ENCODE measurements around the gene RNF39.

GRCh38 chr6:30097902-30098768, 22.6 kb upstream of the RNF39 start:
- TF ChIP-seq, protein P1, sequence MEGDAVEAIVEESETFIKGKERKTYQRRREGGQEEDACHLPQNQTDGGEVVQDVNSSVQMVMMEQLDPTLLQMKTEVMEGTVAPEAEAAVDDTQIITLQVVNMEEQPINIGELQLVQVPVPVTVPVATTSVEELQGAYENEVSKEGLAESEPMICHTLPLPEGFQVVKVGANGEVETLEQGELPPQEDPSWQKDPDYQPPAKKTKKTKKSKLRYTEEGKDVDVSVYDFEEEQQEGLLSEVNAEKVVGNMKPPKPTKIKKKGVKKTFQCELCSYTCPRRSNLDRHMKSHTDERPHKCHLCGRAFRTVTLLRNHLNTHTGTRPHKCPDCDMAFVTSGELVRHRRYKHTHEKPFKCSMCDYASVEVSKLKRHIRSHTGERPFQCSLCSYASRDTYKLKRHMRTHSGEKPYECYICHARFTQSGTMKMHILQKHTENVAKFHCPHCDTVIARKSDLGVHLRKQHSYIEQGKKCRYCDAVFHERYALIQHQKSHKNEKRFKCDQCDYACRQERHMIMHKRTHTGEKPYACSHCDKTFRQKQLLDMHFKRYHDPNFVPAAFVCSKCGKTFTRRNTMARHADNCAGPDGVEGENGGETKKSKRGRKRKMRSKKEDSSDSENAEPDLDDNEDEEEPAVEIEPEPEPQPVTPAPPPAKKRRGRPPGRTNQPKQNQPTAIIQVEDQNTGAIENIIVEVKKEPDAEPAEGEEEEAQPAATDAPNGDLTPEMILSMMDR (IDR thresholded peaks at IDR 0.05; ENCODE audit: low read depth, low read length) = no peak
- TF ChIP-seq EZH2phosphoT487 (IDR thresholded peaks at IDR 0.05; ENCODE audit: low read depth) = no peak

All from OCI-LY3 (cell line).